OCI-LY1 (cell line): Measurements from ENCODE around the gene WNT7B.

Source experiments
- EZH2 ChIP-seq: fragments of 200-600 bp; sonication (generic), shearing (Covaris generic); IDR thresholded peaks from 2 replicates; pipeline ENCODE4 v1.8.0; 2017; ENCODE audit warnings: borderline replicate concordance, mixed run types, mild to moderate bottlenecking, antibody characterized with exemption, low read length, moderate library complexity, mixed read lengths
- TF ChIP-seq, protein P1 (sequence below): fragments of 200-600 bp; sonication (generic), shearing (Covaris generic); IDR thresholded peaks from 2 replicates; pipeline ENCODE4 v1.5.1; 2017; ENCODE audit warnings: mild to moderate bottlenecking, antibody characterized with exemption, low read length, moderate library complexity, mixed read lengths

DNA sequence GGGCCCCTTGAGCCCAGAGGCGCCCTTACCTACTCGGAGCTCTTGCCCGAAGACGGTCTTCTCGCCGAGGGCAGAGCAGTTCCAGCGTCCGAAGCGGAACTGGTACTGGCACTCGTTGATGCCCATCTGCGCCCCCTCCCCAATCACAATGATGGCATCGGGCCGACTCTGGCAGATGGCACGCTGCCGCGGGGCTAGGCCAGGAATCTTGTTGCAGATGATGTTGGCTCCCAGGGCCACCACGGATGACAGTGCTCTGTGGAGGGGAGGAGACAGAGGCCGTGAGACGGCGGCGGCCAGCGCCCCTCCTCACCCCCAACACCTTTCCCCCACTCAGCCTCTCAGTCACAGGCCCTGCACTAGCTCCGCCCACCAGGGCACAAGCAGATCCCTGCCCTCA, 27.1 kb downstream of the WNT7B start:
- no peak for TF ChIP-seq EZH2
- TF ChIP-seq, protein P1, sequence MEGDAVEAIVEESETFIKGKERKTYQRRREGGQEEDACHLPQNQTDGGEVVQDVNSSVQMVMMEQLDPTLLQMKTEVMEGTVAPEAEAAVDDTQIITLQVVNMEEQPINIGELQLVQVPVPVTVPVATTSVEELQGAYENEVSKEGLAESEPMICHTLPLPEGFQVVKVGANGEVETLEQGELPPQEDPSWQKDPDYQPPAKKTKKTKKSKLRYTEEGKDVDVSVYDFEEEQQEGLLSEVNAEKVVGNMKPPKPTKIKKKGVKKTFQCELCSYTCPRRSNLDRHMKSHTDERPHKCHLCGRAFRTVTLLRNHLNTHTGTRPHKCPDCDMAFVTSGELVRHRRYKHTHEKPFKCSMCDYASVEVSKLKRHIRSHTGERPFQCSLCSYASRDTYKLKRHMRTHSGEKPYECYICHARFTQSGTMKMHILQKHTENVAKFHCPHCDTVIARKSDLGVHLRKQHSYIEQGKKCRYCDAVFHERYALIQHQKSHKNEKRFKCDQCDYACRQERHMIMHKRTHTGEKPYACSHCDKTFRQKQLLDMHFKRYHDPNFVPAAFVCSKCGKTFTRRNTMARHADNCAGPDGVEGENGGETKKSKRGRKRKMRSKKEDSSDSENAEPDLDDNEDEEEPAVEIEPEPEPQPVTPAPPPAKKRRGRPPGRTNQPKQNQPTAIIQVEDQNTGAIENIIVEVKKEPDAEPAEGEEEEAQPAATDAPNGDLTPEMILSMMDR = no peak
